ENCODE data around the gene DBP. TPM values are rescaled to one million over a fixed set of nuclear protein-coding genes. Genes with fewer than 3 reads are reported as not detected.
"Not testable (repeated sequence)": the region's sequence is repeated elsewhere in the genome, so short reads cannot be mapped to it uniquely, and the experiment has no call there.

The DBP gene
- total RNA-seq, 2 donors from 2014 or later, result 14.3 to 52.7 TPM

GRCh38 chr19:48681127-48681470, 43.9 kb upstream of the DBP start:
- TF ChIP-seq POLR2A (IDR thresholded peaks at IDR 0.05), result no peak
- TF ChIP-seq POLR2AphosphoS5 (IDR thresholded peaks at IDR 0.05), result no peak
- no peak for TF ChIP-seq CTCF (IDR thresholded peaks at IDR 0.05)

DNA sequence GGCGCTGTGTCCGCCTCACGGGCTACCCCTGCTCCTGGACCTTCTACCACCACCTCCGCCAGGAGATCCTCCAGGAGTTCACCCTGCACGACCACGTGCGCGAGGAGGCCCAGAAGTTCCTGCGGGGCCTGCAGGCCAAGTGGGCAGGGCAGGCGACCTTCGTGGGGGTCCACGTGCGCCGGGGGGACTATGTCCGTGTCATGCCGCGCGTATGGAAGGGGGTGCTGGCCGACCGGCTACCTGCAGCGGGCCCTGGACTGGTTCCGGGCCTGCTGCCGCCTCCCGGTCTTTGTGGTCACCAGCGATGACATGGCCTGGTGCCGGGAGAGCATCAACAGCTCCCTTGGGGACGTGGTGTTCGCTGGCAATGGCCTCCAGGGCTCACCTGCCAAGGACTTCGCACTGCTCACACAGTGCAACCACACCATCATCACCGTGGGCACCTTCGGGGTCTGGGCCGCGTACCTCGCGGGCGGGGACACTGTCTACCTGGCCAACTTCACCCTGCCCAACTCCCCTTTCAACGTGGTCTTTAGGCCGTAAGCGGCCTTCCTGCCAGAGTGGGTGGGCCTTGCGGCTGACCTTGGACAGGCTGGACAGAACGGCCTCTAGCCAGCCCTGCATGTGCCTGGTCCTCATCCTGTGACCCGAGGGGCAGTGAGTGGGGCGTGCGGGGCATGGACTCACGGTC, 43.4 kb upstream of the DBP start:
- no peak for DNase-seq (ENCODE audit: low spot score)
- TF ChIP-seq CTCF (IDR thresholded peaks at IDR 0.05) (no peak), POLR2A (IDR thresholded peaks at IDR 0.05) (no peak), POLR2AphosphoS5 (IDR thresholded peaks at IDR 0.05) (no peak)
- WGBS, result 89% methylated on average over 45 of the region's 45 CpGs
- intact Hi-C loops (cut with DNase I), result no loop called here
- Histone ChIP-seq H3K27me3 (replicated peaks; ENCODE audit: insufficient read depth) (no peaks in the 10 kb centered on the region), H3K27ac (no peak overlapping the region), H3K4me3 (no peak overlapping the region), H3K36me3 (no peaks in the 10 kb centered on the region), H3K4me1 (replicated peaks) (no peaks in the 10 kb centered on the region), H3K9me3 (no peaks in the 10 kb centered on the region)

More at GRCh38 chr19:48681127-48681470, 43.9 kb upstream of the DBP start:
- H3K4me3 ChIP-seq, result no peak overlapping the region
- no peaks in the 10 kb centered on the region for H3K27me3 ChIP-seq (replicated peaks; ENCODE audit: insufficient read depth)
- no peak for DNase-seq (ENCODE audit: low spot score)
- no peaks in the 10 kb centered on the region for H3K4me1 ChIP-seq (replicated peaks)
- no peaks in the 10 kb centered on the region for H3K36me3 ChIP-seq
- no peak overlapping the region for H3K27ac ChIP-seq
- intact Hi-C loops (cut with DNase I), result no loop called here
- WGBS, result 91% methylated on average over 7 of the region's 7 CpGs
- no peaks in the 10 kb centered on the region for H3K9me3 ChIP-seq

- H3K27me3 ChIP-seq (replicated peaks; ENCODE audit: insufficient read depth); H3K36me3 ChIP-seq; H3K27ac ChIP-seq; intact Hi-C loops (cut with DNase I); DNase-seq (ENCODE audit: low spot score); H3K4me1 ChIP-seq (replicated peaks); H3K4me3 ChIP-seq; H3K9me3 ChIP-seq: not testable (repeated sequence)
- WGBS, result 93% methylated on average over 17 of the region's 19 CpGs
Observed at GRCh38 chr19:48680006-48680405, 42.8 kb upstream of the DBP start.

DNA sequence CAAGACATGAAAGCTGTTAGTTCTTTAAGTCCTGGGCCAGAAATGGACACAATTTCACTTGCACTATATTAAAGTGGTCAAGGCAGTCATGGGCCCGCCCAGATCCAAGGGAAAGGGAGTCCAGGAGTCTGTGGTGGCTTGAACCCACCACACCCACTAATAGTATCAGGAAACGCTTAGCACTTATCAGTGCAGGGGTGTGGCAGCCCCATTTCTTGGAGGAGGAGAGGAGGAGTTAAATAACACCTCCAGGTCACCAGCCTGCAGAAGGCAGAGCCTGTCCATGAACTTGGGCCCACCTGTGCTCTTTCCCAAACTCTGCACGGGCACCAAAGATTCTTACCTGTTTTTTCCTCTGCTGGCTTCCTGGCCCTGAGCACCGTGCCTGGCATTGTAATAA, 41.0 kb upstream of the DBP start:
- 84% methylated on average over 4 of the region's 4 CpGs for WGBS
- DNase-seq (ENCODE audit: low spot score), result no peak
- TF ChIP-seq CTCF (IDR thresholded peaks at IDR 0.05), result no peak
- no peak for TF ChIP-seq POLR2AphosphoS5 (IDR thresholded peaks at IDR 0.05)
- TF ChIP-seq POLR2A (IDR thresholded peaks at IDR 0.05), result no peak
- Histone ChIP-seq H3K27ac (no peak overlapping the region), H3K4me1 (replicated peaks) (no peaks in the 10 kb centered on the region), H3K9me3 (no peaks in the 10 kb centered on the region), H3K36me3 (no peaks in the 10 kb centered on the region), H3K4me3 (no peak overlapping the region), H3K27me3 (replicated peaks; ENCODE audit: insufficient read depth) (no peaks in the 10 kb centered on the region)
- intact Hi-C loops (cut with DNase I), result loop anchor here (10.0 kb wide), 1 partner anchor 57 kb away; no protein-coding TSS in a partner anchor

DNA sequence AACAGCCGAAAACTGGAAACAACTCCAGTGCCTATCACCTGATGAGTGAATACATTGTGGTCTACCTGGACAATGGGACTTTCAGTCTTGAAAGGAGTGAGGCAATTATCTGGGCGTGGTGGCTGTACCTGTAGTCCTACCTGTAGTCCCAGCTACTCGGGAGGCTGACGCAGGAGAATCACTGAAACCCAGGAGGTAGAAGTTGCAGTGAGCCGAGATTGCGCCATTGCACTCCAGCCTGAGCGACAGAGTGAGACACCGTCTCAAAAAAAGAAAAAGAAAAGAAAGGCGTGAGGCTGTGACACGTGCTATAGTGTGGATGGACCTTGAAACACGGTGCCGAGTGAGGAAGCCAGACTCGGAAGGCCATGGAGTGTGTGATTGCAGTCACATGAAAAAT, 39.7 kb upstream of the DBP start:
- no peak for TF ChIP-seq POLR2A (IDR thresholded peaks at IDR 0.05)
- no peak for TF ChIP-seq CTCF (IDR thresholded peaks at IDR 0.05)
- TF ChIP-seq POLR2AphosphoS5 (IDR thresholded peaks at IDR 0.05), result no peak
- no peak overlapping the region for H3K27ac ChIP-seq
- WGBS, result 92% methylated on average over 13 of the region's 13 CpGs
- no peak overlapping the region for H3K4me3 ChIP-seq
- DNase-seq (ENCODE audit: low spot score), result no peak
- no peaks in the 10 kb centered on the region for H3K27me3 ChIP-seq (replicated peaks; ENCODE audit: insufficient read depth)
- H3K4me1 ChIP-seq (replicated peaks), result no peaks in the 10 kb centered on the region
- intact Hi-C loops (cut with DNase I), result loop anchor here (10.0 kb wide), 1 partner anchor 58 kb away; no protein-coding TSS in a partner anchor
- no peaks in the 10 kb centered on the region for H3K9me3 ChIP-seq
- no peaks in the 10 kb centered on the region for H3K36me3 ChIP-seq

Data from prostate gland (tissue), 2 donors.